CD4-positive, alpha-beta T cell (primary cell): ENCODE results near the gene STRBP. TPM values are rescaled to one million over a fixed set of nuclear protein-coding genes. Genes with fewer than 3 reads are reported as not detected.

Experiments
- ATAC-seq: fragments of 200-7000 bp; cut with Tn5 transposase; one replicate; pipeline ENCODE4 v1.10.0; 2022; ENCODE audit warnings: mild to moderate bottlenecking; ENCODE audit not compliant: poor library complexity
- CTCF ChIA-PET: fragments of 350-600 bp; sonication (Branson Sonifier 250); formaldehyde crosslinking; loops from one replicate; lab custom pipeline; 2021; ENCODE audit warnings: antibody characterized with exemption, inconsistent platforms; lab: Charles Lee
- POLR2A ChIA-PET: fragments of 350-600 bp; sonication (Branson Sonifier 250); formaldehyde crosslinking; loops from one replicate; lab custom pipeline; 2021; ENCODE audit warnings: antibody characterized with exemption, inconsistent platforms; lab: Charles Lee
- DNase-seq, 14 experiments: peaks; one replicate each; pipeline ENCODE4 v3.0.0-alpha.2; 2013 to 2020; ENCODE audit warnings: mixed read lengths in 2 of 14
- H3K27ac ChIP-seq, 2 donors: one replicate each; pipeline versions ENCODE4 v1.5.1 to v1.7.0; 2013; ENCODE audit warnings: low read length in 2 of 2, low read depth in 1 of 2, mild to moderate bottlenecking in 1 of 2
- H3K27me3 ChIP-seq, 2 experiments: 1 replicate in 1 of 2; 2 replicates in 1 of 2; pipeline versions ENCODE4 v1.6.1 to v1.7.0; 2013; ENCODE audit warnings: low read length in 2 of 2, control low read depth in 1 of 2, mild to moderate bottlenecking in 1 of 2, moderate library complexity in 1 of 2; ENCODE audit not compliant: insufficient read depth in 2 of 2, control insufficient read depth in 1 of 2
- H3K36me3 ChIP-seq: one replicate; pipeline ENCODE4 v1.6.1; 2013; ENCODE audit warnings: low read length, control low read depth; ENCODE audit not compliant: insufficient read depth
- H3K4me1 ChIP-seq: one replicate; pipeline ENCODE4 v1.6.1; 2013; ENCODE audit warnings: low read length, control low read depth; ENCODE audit not compliant: insufficient read depth
- H3K4me3 ChIP-seq: one replicate; pipeline ENCODE4 v1.5.1; 2013; ENCODE audit warnings: mild to moderate bottlenecking, low read length, moderate library complexity
- H3K9me3 ChIP-seq, 2 experiments: 1 replicate in 1 of 2; 2 replicates in 1 of 2; pipeline versions ENCODE4 v1.6.1 to v1.7.0; 2013; ENCODE audit warnings: low read length in 2 of 2, mild to moderate bottlenecking in 2 of 2, control low read depth in 1 of 2, moderate library complexity in 1 of 2; ENCODE audit not compliant: control insufficient read depth in 1 of 2, insufficient read depth in 1 of 2
- H3K27ac Mint-ChIP-seq: one replicate; pipeline ENCODE4 v1.8.0; 2020; ENCODE audit warnings: mixed read lengths
- H3K27me3 Mint-ChIP-seq: one replicate; pipeline ENCODE4 v1.8.0; 2021; ENCODE audit warnings: mixed read lengths
- H3K36me3 Mint-ChIP-seq: one replicate; pipeline ENCODE4 v1.8.0; 2021; ENCODE audit warnings: low read depth, mixed read lengths
- H3K4me1 Mint-ChIP-seq: one replicate; pipeline ENCODE4 v1.8.0; 2021; ENCODE audit warnings: low read depth, mixed read lengths
- H3K4me3 Mint-ChIP-seq: one replicate; pipeline ENCODE4 v1.8.0; 2020; ENCODE audit warnings: mild to moderate bottlenecking, mixed read lengths
- H3K9me3 Mint-ChIP-seq: one replicate; pipeline ENCODE4 v1.8.0; 2020; ENCODE audit warnings: mixed read lengths
- CTCF ChIP-seq: fragments of 200-600 bp; IDR thresholded peaks from one replicate; pipeline ENCODE4 v1.8.0; 2022; ENCODE audit warnings: antibody characterized with exemption, mild to moderate bottlenecking
- intact Hi-C, 2 experiments: fragments of 100-400 bp; cut with DNase I in 1 of 2; cut with micrococcal nuclease in 1 of 2; formaldehyde crosslinking; loops; one replicate each; pipeline versions ENCODE4 v1.15.1 to v1.9.0; 2023 to 2025; cut with DNase I, micrococcal nuclease
- total RNA-seq, 174 experiments: library from RNA in 2 of 174; stranded (reverse) in 2 of 174; gene quantifications; one replicate each; pipeline ENCODE4 v1.2.3 and lab custom pipeline; 2021 to 2026

The STRBP gene
- total RNA-seq, 2 experiments from 2014 or later, result 10.9 to 12.0 TPM

GRCh38 chr9:123261006-123261677 is 7.2 kb downstream of the STRBP start:
- Histone ChIP-seq H3K9me3 (no peaks in the 10 kb centered on the region), H3K4me1 (peaks cover 3% of the 10 kb centered on the region), H3K36me3 (no peaks in the 10 kb centered on the region), H3K27me3 (no peaks in the 10 kb centered on the region), H3K27ac (no peak overlapping the region), H3K4me3 (no peak overlapping the region)
- intact Hi-C loops, result loop anchor here in 1 of 2 experiments (10.0 kb wide), 1 partner anchor 346 kb away; the partner anchor contains the start of gene ZBTB6
- POLR2A ChIA-PET, result no interaction called here
- H3K4me3 Mint-ChIP-seq, result no peak overlapping the region
- H3K9me3 Mint-ChIP-seq, result no peaks in the 10 kb centered on the region
- H3K27ac Mint-ChIP-seq, result no peak overlapping the region
- CTCF ChIA-PET, result interaction anchor here (1.7 kb wide), 1 partner anchor 9 kb away, joined by 6 read pairs; no protein-coding TSS in a partner anchor
- TF ChIP-seq CTCF, result no peak
- no peaks in the 10 kb centered on the region for H3K27me3 Mint-ChIP-seq
- no peaks in the 10 kb centered on the region for H3K36me3 Mint-ChIP-seq
- peaks cover 66% of the 10 kb centered on the region for H3K4me1 Mint-ChIP-seq
- no peak for DNase-seq
- no peak for ATAC-seq

GRCh38 chr9:123260340-123260739 is 8.0 kb downstream of the STRBP start:
- POLR2A ChIA-PET, result no interaction called here
- DNase-seq, result no peak
- Histone ChIP-seq H3K36me3 (no peaks in the 10 kb centered on the region), H3K4me1 (no peaks in the 10 kb centered on the region), H3K27ac (no peak overlapping the region), H3K27me3 (no peaks in the 10 kb centered on the region), H3K4me3 (no peak overlapping the region), H3K9me3 (no peaks in the 10 kb centered on the region)
- no peak for ATAC-seq
- Mint-ChIP-seq H3K36me3 (no peaks in the 10 kb centered on the region), H3K27me3 (no peaks in the 10 kb centered on the region), H3K27ac (no peak overlapping the region), H3K4me1 (peaks cover 63% of the 10 kb centered on the region), H3K9me3 (no peaks in the 10 kb centered on the region), H3K4me3 (no peak overlapping the region)
- intact Hi-C loops, result loop anchor here in 1 of 2 experiments (10.0 kb wide), 1 partner anchor 346 kb away; the partner anchor contains the start of gene ZBTB6
- TF ChIP-seq CTCF, result no peak
- CTCF ChIA-PET, result interaction anchor here (1.0 to 1.7 kb wide), 2 partner anchors 8 to 89 kb away, joined by 3 to 6 read pairs; no protein-coding TSS in a partner anchor

GRCh38 chr9:123257276-123257675 is 11.1 kb downstream of the STRBP start:
- H3K27me3 ChIP-seq, result no peaks in the 10 kb centered on the region
- DNase-seq (no peak), ATAC-seq (no peak)
- Mint-ChIP-seq H3K27me3 (no peaks in the 10 kb centered on the region), H3K9me3 (no peaks in the 10 kb centered on the region), H3K27ac (no peak overlapping the region), H3K36me3 (no peaks in the 10 kb centered on the region), H3K4me1 (peaks cover 61% of the 10 kb centered on the region), H3K4me3 (no peak overlapping the region)
- no peaks in the 10 kb centered on the region for H3K36me3 ChIP-seq
- ChIA-PET POLR2A (no interaction called here), CTCF (no interaction called here)
- no peak overlapping the region for H3K4me3 ChIP-seq
- no peaks in the 10 kb centered on the region for H3K4me1 ChIP-seq
- intact Hi-C loops, result no loop called here
- TF ChIP-seq CTCF, result no peak
- no peaks in the 10 kb centered on the region for H3K9me3 ChIP-seq
- no peak overlapping the region for H3K27ac ChIP-seq
